Psoas muscle (tissue), 8 donors: ENCODE results near the gene TSKU. TPM values are rescaled to one million over a fixed set of nuclear protein-coding genes. Genes with fewer than 3 reads are reported as not detected.
"Not testable (repeated sequence)": the region's sequence is repeated elsewhere in the genome, so short reads cannot be mapped to it uniquely, and the experiment has no call there.

ENCODE experiments used
- ATAC-seq, 4 donors: fragments of 200-7000 bp; cut with Tn5 transposase; one replicate each; pipeline ENCODE4 v1.9.1; 2020; ENCODE audit warnings: moderate library complexity in 3 of 4, mild to moderate bottlenecking in 2 of 4
- DNase-seq, 2 donors: peaks; one replicate each; pipeline ENCODE4 v3.0.0-alpha.2; 2020
- H3K27ac ChIP-seq: fragments of 200-600 bp; one replicate; pipeline ENCODE4 v1.8.0; 2022
- H3K27me3 ChIP-seq, 3 donors: fragments of 200-600 bp in 1 of 3; one replicate each; pipeline versions ENCODE4 v1.6.1 to v1.8.0; 2013 to 2022; ENCODE audit warnings: low read length in 2 of 3, mild to moderate bottlenecking in 2 of 3, moderate library complexity in 1 of 3; ENCODE audit not compliant: insufficient read depth in 3 of 3
- H3K36me3 ChIP-seq, 2 donors: fragments of 200-600 bp in 1 of 2; one replicate each; pipeline versions ENCODE4 v1.6.1 to v1.8.0; 2013 to 2022; ENCODE audit warnings: low read depth in 1 of 2, mild to moderate bottlenecking in 1 of 2, moderate library complexity in 1 of 2; ENCODE audit not compliant: insufficient read depth in 1 of 2
- H3K4me1 ChIP-seq: fragments of 200-600 bp; one replicate; pipeline ENCODE4 v1.8.0; 2022
- H3K4me3 ChIP-seq: fragments of 200-600 bp; one replicate; pipeline ENCODE4 v1.8.0; 2022; ENCODE audit warnings: mild to moderate bottlenecking
- H3K9me3 ChIP-seq: fragments of 200-600 bp; one replicate; pipeline ENCODE4 v1.8.0; 2022
- CTCF ChIP-seq: fragments of 200-600 bp; IDR thresholded peaks from one replicate; pipeline ENCODE4 v1.8.0; 2022; ENCODE audit warnings: antibody characterized with exemption
- WGBS, 3 donors: extraction: QIAGEN DNeasy Blood & Tissue Kit; methylation state at CpG; one replicate each; pipeline versions ENCODE4 v1.1.6 to v1.1.7; 2013; 5-methylcytosine and 5-hydroxymethylcytosine counted together
- intact Hi-C, 2 donors: fragments of 100-400 bp; cut with DNase I; formaldehyde crosslinking; loops; one replicate each; pipeline versions ENCODE4 v1.11.0 to v1.14.2; 2022
- polyA plus RNA-seq, 3 donors: library from polyadenylated mRNA; stranded (reverse); fragments of 200-250 nt; gene quantifications; one replicate each; pipeline ENCODE4 v1.2.3, GENCODE V29; 2013
- total RNA-seq, 4 donors: library from RNA; stranded (reverse); fragmentation: NEBNext Ultra II Directional in 2 of 4; extraction: Animal tissue kit (Norgen Biotek cat#: 25700) in 2 of 4; gene quantifications; one replicate each; pipeline versions ENCODE4 v1.2.1 to v1.2.4, GENCODE V29; 2021 to 2023
- donor health status: healthy with polysubstance abuse.
- donor health status: DM: no; HTN: no; CAD: no; lungs with moderate emphysema.
- donor health status: Bipolar disorder and iron deficiency.
- donor health status: healthy.
- donor health status: DM: yes; HTN: yes; CAD: no.
- donor health status: DM: no; HTN: no; CAD: no.
- donor health status: DM: no; HTN: no; CAD: no.
- donor health status: DM: yes; HTN: yes; CAD: no.

The TSKU gene
- total and polyA plus RNA-seq, 7 donors = 3.1 to 11.4 (median 4.0) TPM

- no peak for ATAC-seq
- Histone ChIP-seq H3K9me3 (no peaks in the 10 kb centered on the region), H3K4me1 (no peaks in the 10 kb centered on the region), H3K27me3 (no peaks in the 10 kb centered on the region), H3K36me3 (no peaks in the 10 kb centered on the region), H3K27ac (peak overlapping the region; percentile 71), H3K4me3 (no peak overlapping the region)
- WGBS, 3 donors = 77 to 80% (median 79%) methylated on average over 5 of the region's 5 CpGs
- no peak for TF ChIP-seq CTCF
- intact Hi-C loops = no loop called here
- DNase-seq = no peak
Observed at GRCh38 chr11:76824980-76825725, 42.0 kb downstream of the TSKU start.

- Histone ChIP-seq H3K36me3 (no peaks in the 10 kb centered on the region), H3K27me3 (no peaks in the 10 kb centered on the region), H3K9me3 (no peaks in the 10 kb centered on the region), H3K4me1 (no peaks in the 10 kb centered on the region), H3K4me3 (no peak overlapping the region), H3K27ac (peak overlapping the region; percentile 71)
- WGBS, 3 donors = 83 to 92% (median 89%) methylated on average over 1 of the region's 1 CpG
- TF ChIP-seq CTCF = no peak
- DNase-seq (no peak), ATAC-seq (no peak)
- intact Hi-C loops = no loop called here
Observed at GRCh38 chr11:76825726-76826396, 42.7 kb downstream of the TSKU start.

- intact Hi-C loops, H3K4me1 ChIP-seq, H3K36me3 ChIP-seq, H3K27ac ChIP-seq, H3K9me3 ChIP-seq, ATAC-seq, H3K4me3 ChIP-seq, DNase-seq, H3K27me3 ChIP-seq: not testable (repeated sequence)
- 78 to 90% (median 80%) methylated on average over 2 to 3 of the region's 3 CpGs for WGBS, 3 donors
Observed at GRCh38 chr11:76826508-76826907, 43.4 kb downstream of the TSKU start.

- ATAC-seq, H3K36me3 ChIP-seq, H3K27me3 ChIP-seq, H3K4me3 ChIP-seq, intact Hi-C loops, H3K27ac ChIP-seq, H3K9me3 ChIP-seq, DNase-seq, H3K4me1 ChIP-seq: not testable (repeated sequence)
Observed at GRCh38 chr11:76827005-76827404, 43.8 kb downstream of the TSKU start.

- intact Hi-C loops = no loop called here
- WGBS, 3 donors = 39 to 44% (median 44%) methylated on average over 9 of the region's 9 CpGs
- no peak for ATAC-seq
- no peaks in the 10 kb centered on the region for H3K9me3 ChIP-seq
- no peak for DNase-seq
- H3K4me1 ChIP-seq = no peaks in the 10 kb centered on the region
- TF ChIP-seq CTCF = no peak
- H3K27me3 ChIP-seq = peaks cover 0 to 2% (median 0%) of the 10 kb centered on the region in 3 donors
- no peaks in the 10 kb centered on the region for H3K36me3 ChIP-seq
- no peak overlapping the region for H3K4me3 ChIP-seq
- no peak overlapping the region for H3K27ac ChIP-seq
Observed at GRCh38 chr11:76830639-76831327, 47.6 kb downstream of the TSKU start.
